GM23338 (cell line): ENCODE measurements around the gene CLSTN2. TPM values are rescaled to one million over a fixed set of nuclear protein-coding genes. Genes with fewer than 3 reads are reported as not detected.

Experiments
- ATAC-seq: fragments of 200-7000 bp; cut with Tn5 transposase; 3 replicates; pipeline ENCODE4 v1.9.1; 2020
- DNase-seq: peaks from one replicate; pipeline ENCODE4 v3.0.0-alpha.2; 2015; ENCODE audit warnings: low spot score
- H2AFZ ChIP-seq: fragments of 200-600 bp; sonication (generic); 2 replicates; pipeline ENCODE4 v1.8.0; 2016; ENCODE audit warnings: antibody characterized with exemption, mild to moderate bottlenecking, moderate library complexity
- H3F3A ChIP-seq: fragments of 200-600 bp; sonication (generic); replicated peaks from 2 replicates; pipeline ENCODE4 v1.8.0; 2017; ENCODE audit warnings: antibody characterized with exemption, mixed run types, low read depth
- H3K27ac ChIP-seq: fragments of 200-600 bp; sonication (generic); 2 replicates; pipeline ENCODE4 v1.6.1; 2016; ENCODE audit warnings: low read depth
- H3K27me3 ChIP-seq: fragments of 200-600 bp; sonication (generic); 2 replicates; pipeline ENCODE4 v1.8.0; 2016; ENCODE audit warnings: mild to moderate bottlenecking, mixed run types, moderate library complexity; ENCODE audit not compliant: insufficient read depth
- H3K36me3 ChIP-seq: fragments of 200-600 bp; sonication (generic); 2 replicates; pipeline ENCODE4 v1.8.0; 2016; ENCODE audit warnings: mild to moderate bottlenecking; ENCODE audit not compliant: insufficient read depth
- H3K4me1 ChIP-seq: fragments of 200-600 bp; sonication (generic); 2 replicates; pipeline ENCODE4 v1.8.0; 2016; ENCODE audit warnings: mild to moderate bottlenecking, moderate library complexity; ENCODE audit not compliant: insufficient read depth
- H3K4me2 ChIP-seq: fragments of 200-600 bp; sonication (generic); 2 replicates; pipeline ENCODE4 v1.7.1; 2017; ENCODE audit warnings: mixed run types
- H3K4me3 ChIP-seq: fragments of 200-600 bp; sonication (generic); 2 replicates; pipeline ENCODE4 v1.6.1; 2016; ENCODE audit warnings: mixed run types
- H3K79me2 ChIP-seq: fragments of 200-600 bp; sonication (generic); replicated peaks from 2 replicates; pipeline ENCODE4 v1.8.0; 2017; ENCODE audit warnings: mild to moderate bottlenecking; ENCODE audit not compliant: insufficient read depth
- H3K9me2 ChIP-seq: fragments of 200-600 bp; sonication (generic); 2 replicates; pipeline ENCODE4 v1.8.0; 2017; ENCODE audit not compliant: insufficient read depth
- H4K20me1 ChIP-seq: fragments of 200-600 bp; sonication (generic); replicated peaks from 2 replicates; pipeline ENCODE4 v1.8.0; 2017; ENCODE audit warnings: mild to moderate bottlenecking; ENCODE audit not compliant: insufficient read depth
- H3K27ac Mint-ChIP-seq: 2 replicates; pipeline ENCODE4 v1.8.0; 2020; ENCODE audit warnings: inconsistent platforms, mild to moderate bottlenecking, moderate library complexity, mixed read lengths
- H3K27me3 Mint-ChIP-seq: 3 replicates; pipeline ENCODE4 v1.8.0; 2022; ENCODE audit warnings: low read depth, mild to moderate bottlenecking, moderate library complexity, mixed read lengths, inconsistent platforms; ENCODE audit not compliant: insufficient read depth, poor library complexity
- H3K36me3 Mint-ChIP-seq: 3 replicates; pipeline ENCODE4 v1.8.0; 2021; ENCODE audit warnings: low read depth, mild to moderate bottlenecking, inconsistent platforms, moderate library complexity, mixed read lengths
- H3K4me1 Mint-ChIP-seq: 3 replicates; pipeline ENCODE4 v1.8.0; 2020; ENCODE audit warnings: mild to moderate bottlenecking, inconsistent platforms, mixed read lengths
- H3K4me3 Mint-ChIP-seq: 3 replicates; pipeline ENCODE4 v1.8.0; 2021; ENCODE audit warnings: moderate library complexity, mild to moderate bottlenecking, inconsistent platforms, mixed read lengths
- H3K9me3 Mint-ChIP-seq: 3 replicates; pipeline ENCODE4 v1.8.0; 2020; ENCODE audit warnings: moderate library complexity, mild to moderate bottlenecking, inconsistent platforms, mixed read lengths
- CREB1 ChIP-seq: fragments of 250-450 bp; sonication (Bioruptor Pico); IDR thresholded peaks from 2 replicates; pipeline ENCODE4 v1.5.0; 2020; ENCODE audit warnings: low read depth, mild to moderate bottlenecking, moderate library complexity
- CTCF ChIP-seq, 2 experiments: fragments of 200-600 bp in 1 of 2; sonication (generic) in 1 of 2; conservative IDR thresholded peaks; 2 replicates each; pipeline versions ENCODE4 v1.5.1 to v1.6.1; 2016 to 2017; ENCODE audit warnings: antibody characterized with exemption in 2 of 2, low read depth in 2 of 2, mild to moderate bottlenecking in 2 of 2, moderate library complexity in 1 of 2
- EZH2 ChIP-seq: fragments of 200-600 bp; sonication (generic); IDR thresholded peaks from one replicate; pipeline ENCODE4 v1.8.0; 2017; ENCODE audit warnings: antibody characterized with exemption, mild to moderate bottlenecking, low read depth; ENCODE audit not compliant: unreplicated experiment
- JUNB ChIP-seq: IDR thresholded peaks from one replicate; pipeline ENCODE4 v1.6.1; 2016; ENCODE audit warnings: antibody characterized with exemption; ENCODE audit not compliant: unreplicated experiment
- NANOG ChIP-seq: IDR thresholded peaks from 2 replicates; pipeline ENCODE4 v1.6.1; 2016; ENCODE audit warnings: antibody characterized with exemption, borderline replicate concordance
- REST ChIP-seq: IDR thresholded peaks from one replicate; pipeline ENCODE4 v1.6.1; 2018; ENCODE audit warnings: antibody characterized with exemption; ENCODE audit not compliant: unreplicated experiment
- STAT1 ChIP-seq: IDR thresholded peaks from one replicate; pipeline ENCODE4 v1.6.1; 2016; ENCODE audit warnings: antibody characterized with exemption; ENCODE audit not compliant: unreplicated experiment
- ZNF462 ChIP-seq: fragments of 250-450 bp; sonication (Bioruptor Pico); IDR thresholded peaks from 2 replicates; pipeline ENCODE4 v1.5.0; 2020; ENCODE audit warnings: mild to moderate bottlenecking, moderate library complexity
- polyA plus RNA-seq: library from polyadenylated mRNA; unstranded; fragments of >200 nt; fragmentation: Nextera tagmentation; extraction: Ambion mirVana; gene quantifications from 2 replicates; pipeline ENCODE4 v1.2.1, GENCODE V29; 2016
- total RNA-seq: library from RNA; depleted of rRNA; stranded (reverse); fragments of >200 nt; shearing (Covaris generic); gene quantifications from 2 replicates; pipeline ENCODE4 v1.2.3, GENCODE V29; 2014

CLSTN2 gene
- total and polyA plus RNA-seq, 2 experiments from 2014 or later = 0.11 to 0.83 TPM

- no peaks in the 10 kb centered on the region for H4K20me1 ChIP-seq
- DNase-seq (no peak), ATAC-seq (no peak)
- no peak overlapping the region for H2AFZ ChIP-seq
- Mint-ChIP-seq H3K9me3 (no peaks in the 10 kb centered on the region), H3K36me3 (no peaks in the 10 kb centered on the region), H3K4me1 (no peaks in the 10 kb centered on the region), H3K27ac (no peak overlapping the region), H3K27me3 (peaks cover 2% of the 10 kb centered on the region), H3K4me3 (no peak overlapping the region)
- H3K9me2 ChIP-seq = no peaks in the 10 kb centered on the region
- no peak overlapping the region for H3K4me3 ChIP-seq
- H3K4me2 ChIP-seq = no peak overlapping the region
- no peaks in the 10 kb centered on the region for H3K4me1 ChIP-seq
- no peak overlapping the region for H3K27ac ChIP-seq
- H3K36me3 ChIP-seq = no peaks in the 10 kb centered on the region
- H3K79me2 ChIP-seq = no peaks in the 10 kb centered on the region
- no peaks in the 10 kb centered on the region for H3K27me3 ChIP-seq
- TF ChIP-seq CTCF (conservative IDR thresholded peaks at IDR 0.05; ENCODE audit: low read depth in 2 of 2) = no peak
- TF ChIP-seq STAT1 = no peak
- no peak for TF ChIP-seq NANOG
- TF ChIP-seq CREB1 (CRISPR knock-in tag) = no peak
- TF ChIP-seq JUNB = no peak
- TF ChIP-seq REST = no peak
- no peak for TF ChIP-seq ZNF462
- no peak for TF ChIP-seq EZH2
- H3F3A ChIP-seq = no peaks in the 10 kb centered on the region
These were observed 75.4 kb downstream of the CLSTN2 start for GRCh38 chr3:140010391-140010790.
